Ishikawa (cell line): ENCODE data around the gene KMT5C.

Experiments used
- CEBPB ChIP-seq: IDR thresholded peaks from 2 replicates; pipeline ENCODE4 v1.6.1; 2012
- CREB1 ChIP-seq: IDR thresholded peaks from 2 replicates; pipeline ENCODE4 v1.6.1; 2012; ENCODE audit warnings: low read depth
- EP300 ChIP-seq: IDR thresholded peaks from 2 replicates; pipeline ENCODE4 v1.6.1; 2012; ENCODE audit warnings: borderline replicate concordance
- FOXM1 ChIP-seq: IDR thresholded peaks from 2 replicates; pipeline ENCODE4 v1.6.1; 2012; ENCODE audit warnings: low read depth, borderline replicate concordance
- NFIC ChIP-seq: IDR thresholded peaks from 2 replicates; pipeline ENCODE4 v1.6.1; 2012
- RAD21 ChIP-seq: IDR thresholded peaks from 2 replicates; pipeline ENCODE4 v1.6.1; 2012; ENCODE audit warnings: low read depth
- TAF1 ChIP-seq: IDR thresholded peaks from 2 replicates; pipeline ENCODE4 v1.6.1; 2012; ENCODE audit warnings: low read depth, mild to moderate bottlenecking
- TCF12 ChIP-seq: IDR thresholded peaks from 2 replicates; pipeline ENCODE4 v1.6.1; 2012; ENCODE audit warnings: low read depth
- TEAD4 ChIP-seq: IDR thresholded peaks from 2 replicates; pipeline ENCODE4 v1.6.1; 2012
- YY1 ChIP-seq: IDR thresholded peaks from 2 replicates; pipeline ENCODE4 v1.6.1; 2012; ENCODE audit warnings: low read depth
- ZBTB7A ChIP-seq: IDR thresholded peaks from 2 replicates; pipeline ENCODE4 v1.6.1; 2012; ENCODE audit warnings: low read depth
- TF ChIP-seq, protein P1 (sequence below): IDR thresholded peaks from 2 replicates; pipeline ENCODE4 v1.6.1; 2012; ENCODE audit warnings: low read depth, mild to moderate bottlenecking
- TF ChIP-seq, protein P2 (sequence below): IDR thresholded peaks from 2 replicates; pipeline ENCODE4 v1.6.1; 2012
- TF ChIP-seq, protein P3 (sequence below): IDR thresholded peaks from 2 replicates; pipeline ENCODE4 v1.6.1; 2012

DNA sequence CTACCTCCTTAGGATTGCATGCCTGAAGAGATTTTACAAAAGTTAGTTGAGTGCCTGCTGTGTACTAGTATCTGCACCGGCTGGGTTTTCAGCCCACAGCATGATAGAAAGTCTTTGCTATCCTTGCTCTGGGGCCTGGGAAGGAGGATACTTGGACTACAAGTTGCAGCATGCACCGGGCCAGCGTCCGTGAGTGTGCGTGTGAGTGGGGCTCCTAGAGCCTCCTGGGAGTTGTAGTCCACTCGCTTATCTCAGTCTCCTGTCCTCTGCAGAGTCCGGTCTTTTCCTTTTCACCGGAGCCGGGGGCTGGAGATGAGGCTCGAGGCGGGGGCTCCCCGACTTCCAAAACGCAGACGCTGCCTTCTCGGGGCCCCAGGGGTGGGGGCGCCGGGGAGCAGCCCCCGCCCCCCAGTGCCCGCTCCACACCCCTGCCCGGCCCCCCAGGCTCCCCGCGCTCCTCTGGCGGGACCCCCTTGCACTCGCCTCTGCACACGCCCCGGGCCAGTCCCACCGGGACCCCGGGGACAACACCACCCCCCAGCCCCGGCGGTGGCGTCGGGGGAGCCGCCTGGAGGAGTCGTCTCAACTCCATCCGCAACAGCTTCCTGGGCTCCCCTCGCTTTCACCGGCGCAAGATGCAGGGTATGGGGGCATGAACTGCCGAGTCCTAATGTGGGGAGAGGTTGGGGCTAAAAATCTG, 35.2 kb upstream of the KMT5C start:
- TF ChIP-seq, protein P1, sequence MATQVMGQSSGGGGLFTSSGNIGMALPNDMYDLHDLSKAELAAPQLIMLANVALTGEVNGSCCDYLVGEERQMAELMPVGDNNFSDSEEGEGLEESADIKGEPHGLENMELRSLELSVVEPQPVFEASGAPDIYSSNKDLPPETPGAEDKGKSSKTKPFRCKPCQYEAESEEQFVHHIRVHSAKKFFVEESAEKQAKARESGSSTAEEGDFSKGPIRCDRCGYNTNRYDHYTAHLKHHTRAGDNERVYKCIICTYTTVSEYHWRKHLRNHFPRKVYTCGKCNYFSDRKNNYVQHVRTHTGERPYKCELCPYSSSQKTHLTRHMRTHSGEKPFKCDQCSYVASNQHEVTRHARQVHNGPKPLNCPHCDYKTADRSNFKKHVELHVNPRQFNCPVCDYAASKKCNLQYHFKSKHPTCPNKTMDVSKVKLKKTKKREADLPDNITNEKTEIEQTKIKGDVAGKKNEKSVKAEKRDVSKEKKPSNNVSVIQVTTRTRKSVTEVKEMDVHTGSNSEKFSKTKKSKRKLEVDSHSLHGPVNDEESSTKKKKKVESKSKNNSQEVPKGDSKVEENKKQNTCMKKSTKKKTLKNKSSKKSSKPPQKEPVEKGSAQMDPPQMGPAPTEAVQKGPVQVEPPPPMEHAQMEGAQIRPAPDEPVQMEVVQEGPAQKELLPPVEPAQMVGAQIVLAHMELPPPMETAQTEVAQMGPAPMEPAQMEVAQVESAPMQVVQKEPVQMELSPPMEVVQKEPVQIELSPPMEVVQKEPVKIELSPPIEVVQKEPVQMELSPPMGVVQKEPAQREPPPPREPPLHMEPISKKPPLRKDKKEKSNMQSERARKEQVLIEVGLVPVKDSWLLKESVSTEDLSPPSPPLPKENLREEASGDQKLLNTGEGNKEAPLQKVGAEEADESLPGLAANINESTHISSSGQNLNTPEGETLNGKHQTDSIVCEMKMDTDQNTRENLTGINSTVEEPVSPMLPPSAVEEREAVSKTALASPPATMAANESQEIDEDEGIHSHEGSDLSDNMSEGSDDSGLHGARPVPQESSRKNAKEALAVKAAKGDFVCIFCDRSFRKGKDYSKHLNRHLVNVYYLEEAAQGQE = no peak
- no peak for TF ChIP-seq EP300
- TF ChIP-seq YY1 = no peak
- TF ChIP-seq NFIC = no peak
- no peak for TF ChIP-seq TEAD4
- TF ChIP-seq, protein P2, sequence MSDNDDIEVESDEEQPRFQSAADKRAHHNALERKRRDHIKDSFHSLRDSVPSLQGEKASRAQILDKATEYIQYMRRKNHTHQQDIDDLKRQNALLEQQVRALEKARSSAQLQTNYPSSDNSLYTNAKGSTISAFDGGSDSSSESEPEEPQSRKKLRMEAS = no peak
- TF ChIP-seq TAF1 = no peak
- no peak for TF ChIP-seq RAD21
- TF ChIP-seq CEBPB = no peak
- no peak for TF ChIP-seq ZBTB7A
- TF ChIP-seq, protein P3, sequence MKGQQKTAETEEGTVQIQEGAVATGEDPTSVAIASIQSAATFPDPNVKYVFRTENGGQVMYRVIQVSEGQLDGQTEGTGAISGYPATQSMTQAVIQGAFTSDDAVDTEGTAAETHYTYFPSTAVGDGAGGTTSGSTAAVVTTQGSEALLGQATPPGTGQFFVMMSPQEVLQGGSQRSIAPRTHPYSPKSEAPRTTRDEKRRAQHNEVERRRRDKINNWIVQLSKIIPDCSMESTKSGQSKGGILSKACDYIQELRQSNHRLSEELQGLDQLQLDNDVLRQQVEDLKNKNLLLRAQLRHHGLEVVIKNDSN = no peak
- no peak for TF ChIP-seq CREB1
- TF ChIP-seq TCF12 = no peak
- TF ChIP-seq FOXM1 = no peak
